Thymus (tissue), 11 donors: ENCODE results near the gene SLK. TPM values are rescaled to one million over a fixed set of nuclear protein-coding genes. Genes with fewer than 3 reads are reported as not detected.
A peak's percentile ranks its signal among the peaks of the same experiment; 100 is the strongest.

ENCODE experiments used
- DNase-seq, 9 donors: peaks; one replicate each; pipeline ENCODE4 v3.0.0-alpha.2; 2013; ENCODE audit warnings: low spot score in 9 of 9, low read depth in 6 of 9, missing footprints in 1 of 9
- H3K27ac ChIP-seq, 2 donors: one replicate each; pipeline ENCODE4 v1.5.1; 2013; ENCODE audit warnings: control low read depth in 1 of 2, low read depth in 1 of 2, low read length in 1 of 2, mild to moderate bottlenecking in 1 of 2, moderate library complexity in 1 of 2
- H3K27me3 ChIP-seq, 2 donors: one replicate each; pipeline ENCODE4 v1.5.1; 2013; ENCODE audit warnings: low read length in 1 of 2; ENCODE audit not compliant: control insufficient read depth in 2 of 2, insufficient read depth in 1 of 2
- H3K36me3 ChIP-seq, 2 donors: one replicate each; pipeline ENCODE4 v1.5.1; 2013; ENCODE audit warnings: low read length in 1 of 2, mild to moderate bottlenecking in 1 of 2, moderate library complexity in 1 of 2; ENCODE audit not compliant: control insufficient read depth in 2 of 2, insufficient read depth in 2 of 2
- H3K4me1 ChIP-seq, 2 donors: one replicate each; pipeline ENCODE4 v1.5.1; 2013; ENCODE audit warnings: low read length in 2 of 2; ENCODE audit not compliant: control insufficient read depth in 2 of 2, insufficient read depth in 2 of 2
- H3K4me3 ChIP-seq, 2 donors: one replicate each; pipeline ENCODE4 v1.5.1; 2013; ENCODE audit warnings: low read length in 2 of 2, control low read depth in 1 of 2, mild to moderate bottlenecking in 1 of 2
- H3K9me3 ChIP-seq, 2 donors: one replicate each; pipeline ENCODE4 v1.5.1; 2013; ENCODE audit warnings: low read length in 1 of 2, mild to moderate bottlenecking in 1 of 2; ENCODE audit not compliant: control insufficient read depth in 2 of 2, insufficient read depth in 1 of 2
- WGBS: extraction: QIAGEN DNeasy Blood & Tissue Kit; methylation state at CpG from one replicate; pipeline ENCODE4 v1.1.7; 2013; 5-methylcytosine and 5-hydroxymethylcytosine counted together
- polyA plus RNA-seq: library from polyadenylated mRNA; stranded (reverse); fragments of 200-250 nt; gene quantifications from one replicate; pipeline ENCODE4 v1.2.3, GENCODE V29; 2013
- total RNA-seq: library from RNA; stranded (reverse); fragments of 120-200 nt; gene quantifications from one replicate; pipeline ENCODE4 v1.2.4, GENCODE V29; 2013
- donor health status: healthy.

Gene SLK
- total and polyA plus RNA-seq, 2 donors = 16.9 to 33.5 TPM

DNA sequence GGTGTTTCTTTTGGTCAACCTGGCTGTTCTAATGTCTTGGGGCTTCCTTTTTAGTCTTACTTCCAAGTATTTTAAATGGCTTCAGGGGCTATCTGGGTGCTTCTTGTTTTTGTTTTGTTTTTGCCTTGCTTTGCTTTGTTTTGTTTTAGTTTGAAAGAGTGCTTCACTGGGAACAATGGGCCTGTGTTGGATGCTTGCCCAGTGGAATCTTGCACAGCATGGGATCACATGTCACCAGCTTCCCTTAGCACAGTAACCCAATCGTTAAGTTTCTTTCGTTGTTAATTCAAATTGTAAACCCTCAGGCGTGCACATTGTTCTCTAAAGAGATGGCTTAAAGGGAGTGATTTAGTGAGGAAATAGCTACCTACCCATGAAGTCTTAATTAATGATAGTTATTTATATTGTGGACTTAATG, 109.8 kb downstream of the SLK start:
- H3K27ac ChIP-seq = no peak overlapping the region
- H3K4me3 ChIP-seq = no peak overlapping the region
- no peaks in the 10 kb centered on the region for H3K4me1 ChIP-seq
- peak in 1 of 9 donors; percentile 10 for DNase-seq
- 66% methylated on average over 3 of the region's 3 CpGs for WGBS
- no peaks in the 10 kb centered on the region for H3K9me3 ChIP-seq
- peaks cover 0 to 6% of the 10 kb centered on the region in 2 donors for H3K27me3 ChIP-seq
- H3K36me3 ChIP-seq = no peaks in the 10 kb centered on the region

DNA sequence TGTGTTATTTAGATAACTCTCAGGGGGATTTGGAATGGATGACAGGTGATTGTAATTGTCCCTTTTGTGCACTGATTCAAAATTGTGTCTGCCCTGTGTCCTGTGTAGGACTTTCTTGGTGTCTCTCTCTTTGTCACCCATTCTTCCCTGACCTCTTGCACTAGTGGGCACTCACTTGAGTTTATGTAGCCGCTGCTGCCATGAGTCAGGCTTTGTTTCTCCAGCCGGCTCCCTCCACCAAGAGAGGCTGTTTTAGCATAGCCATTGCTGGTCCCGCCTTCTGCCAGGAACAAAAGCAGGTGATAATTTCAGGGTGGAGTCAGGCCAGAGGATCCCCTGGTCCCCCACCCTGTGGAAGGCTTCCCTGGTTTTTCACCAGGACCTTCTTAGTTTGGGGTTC, 110.3 kb downstream of the SLK start:
- no peak for DNase-seq
- no peaks in the 10 kb centered on the region for H3K9me3 ChIP-seq
- H3K36me3 ChIP-seq = no peaks in the 10 kb centered on the region
- H3K27ac ChIP-seq = no peak overlapping the region
- no peaks in the 10 kb centered on the region for H3K4me1 ChIP-seq
- peaks cover 0 to 6% of the 10 kb centered on the region in 2 donors for H3K27me3 ChIP-seq
- 95% methylated on average over 3 of the region's 3 CpGs for WGBS
- no peak overlapping the region for H3K4me3 ChIP-seq

DNA sequence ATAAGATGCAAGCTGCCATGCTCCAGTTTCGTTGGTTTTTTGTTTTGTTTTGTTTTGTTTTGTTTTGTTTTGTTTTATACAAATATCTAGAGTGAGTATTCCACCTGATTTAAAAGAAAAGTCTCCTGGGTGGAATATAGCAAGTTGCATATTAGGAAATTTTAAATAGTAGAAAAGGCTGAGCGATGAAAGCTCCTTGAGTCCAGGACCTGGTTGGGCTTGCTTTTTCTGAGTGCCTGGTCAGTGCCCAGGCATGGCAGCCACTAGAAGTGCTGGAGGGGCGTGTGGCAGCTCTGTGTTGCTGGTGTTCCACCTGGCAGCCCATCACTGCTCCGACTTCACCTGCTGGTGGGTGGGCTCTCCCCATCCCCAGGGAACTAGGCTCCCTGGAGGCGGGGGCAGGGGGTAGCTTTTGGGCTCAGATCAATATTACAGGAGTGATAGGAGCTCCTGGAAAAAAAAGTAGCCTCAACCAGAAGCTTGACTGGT, 110.8 kb downstream of the SLK start:
- DNase-seq = no peak
- no peak overlapping the region for H3K27ac ChIP-seq

More for the DNA sequence above, 110.8 kb downstream of the SLK start:
- no peaks in the 10 kb centered on the region for H3K36me3 ChIP-seq
- no peak overlapping the region for H3K4me3 ChIP-seq
- H3K27me3 ChIP-seq = peaks cover 0 to 6% of the 10 kb centered on the region in 2 donors
- H3K4me1 ChIP-seq = no peaks in the 10 kb centered on the region
- 91% methylated on average over 5 of the region's 5 CpGs for WGBS
- no peaks in the 10 kb centered on the region for H3K9me3 ChIP-seq

Other genes starting within 250 kb of the SLK start
- 3.8 TPM for gene SH3PXD2A, start 111.6 kb upstream of the SLK start, total RNA-seq
- gene SH3PXD2A, start 111.6 kb upstream of the SLK start, polyA plus RNA-seq = 9.5 TPM
- gene STN1, start 49.0 kb upstream of the SLK start, total RNA-seq = 34.8 TPM
- gene STN1, start 49.0 kb upstream of the SLK start, polyA plus RNA-seq = 25.0 TPM
- 75.3 TPM for gene COL17A1, start 118.7 kb downstream of the SLK start, total RNA-seq
- gene COL17A1, start 118.7 kb downstream of the SLK start, polyA plus RNA-seq = 268 TPM
- gene SFR1, start 155.0 kb downstream of the SLK start, total RNA-seq = 14.2 TPM
- 16.5 TPM for gene SFR1, start 155.0 kb downstream of the SLK start, polyA plus RNA-seq